Measurements from ENCODE around the gene EIF3K.
A peak's percentile ranks its signal among the peaks of the same experiment; 100 is the strongest.

Gene EIF3K

GRCh38 chr19:38658462-38659306 is 39.7 kb downstream of the EIF3K start:
- 93% methylated on average over 15 of the region's 15 CpGs for WGBS, 2 experiments
- Histone ChIP-seq H3K9me3 (ENCODE audit: control insufficient read depth, low read length) (no peaks in the 10 kb centered on the region), H3K27me3 (ENCODE audit: control insufficient read depth, insufficient read depth, low read length, poor library complexity, severe bottlenecking) (no peaks in the 10 kb centered on the region), H3K27ac (ENCODE audit: insufficient read depth, low read depth, low read length, poor library complexity, severe bottlenecking) (peak overlapping the region; percentile 38), H3K4me1 (ENCODE audit: control insufficient read depth, insufficient read depth, low read length) (peaks cover 58% of the 10 kb centered on the region), H3K4me3 (ENCODE audit: insufficient read depth, low read depth, low read length) (no peak overlapping the region), H3K36me3 (ENCODE audit: control insufficient read depth, insufficient read depth, low read length) (peaks cover 4% of the 10 kb centered on the region)

GRCh38 chr19:38660724-38661123 is 41.7 kb downstream of the EIF3K start:
- no peaks in the 10 kb centered on the region for H3K27me3 ChIP-seq (ENCODE audit: control insufficient read depth, insufficient read depth, low read length, poor library complexity, severe bottlenecking)
- no peaks in the 10 kb centered on the region for H3K9me3 ChIP-seq (ENCODE audit: control insufficient read depth, low read length)
- H3K36me3 ChIP-seq (ENCODE audit: control insufficient read depth, insufficient read depth, low read length): no peaks in the 10 kb centered on the region
- WGBS, 2 experiments: 91 to 94% methylated on average over 9 of the region's 9 CpGs
- H3K4me1 ChIP-seq (ENCODE audit: control insufficient read depth, insufficient read depth, low read length): peaks cover 67% of the 10 kb centered on the region
- no peak overlapping the region for H3K27ac ChIP-seq (ENCODE audit: insufficient read depth, low read depth, low read length, poor library complexity, severe bottlenecking)
- no peak overlapping the region for H3K4me3 ChIP-seq (ENCODE audit: insufficient read depth, low read depth, low read length)

GRCh38 chr19:38661136-38661535 is 42.1 kb downstream of the EIF3K start:
- Histone ChIP-seq H3K4me1 (ENCODE audit: control insufficient read depth, insufficient read depth, low read length) (peaks cover 65% of the 10 kb centered on the region), H3K4me3 (ENCODE audit: insufficient read depth, low read depth, low read length) (no peak overlapping the region), H3K9me3 (ENCODE audit: control insufficient read depth, low read length) (no peaks in the 10 kb centered on the region), H3K36me3 (ENCODE audit: control insufficient read depth, insufficient read depth, low read length) (no peaks in the 10 kb centered on the region), H3K27ac (ENCODE audit: insufficient read depth, low read depth, low read length, poor library complexity, severe bottlenecking) (no peak overlapping the region), H3K27me3 (ENCODE audit: control insufficient read depth, insufficient read depth, low read length, poor library complexity, severe bottlenecking) (no peaks in the 10 kb centered on the region)
- WGBS, 2 experiments: 74 to 75% methylated on average over 7 of the region's 7 CpGs

GRCh38 chr19:38661996-38662395 is 43.0 kb downstream of the EIF3K start:
- no peak overlapping the region for H3K27ac ChIP-seq (ENCODE audit: insufficient read depth, low read depth, low read length, poor library complexity, severe bottlenecking)
- H3K4me3 ChIP-seq (ENCODE audit: insufficient read depth, low read depth, low read length): no peak overlapping the region
- no peaks in the 10 kb centered on the region for H3K36me3 ChIP-seq (ENCODE audit: control insufficient read depth, insufficient read depth, low read length)
- peaks cover 66% of the 10 kb centered on the region for H3K4me1 ChIP-seq (ENCODE audit: control insufficient read depth, insufficient read depth, low read length)
- 65 to 70% methylated on average over 1 of the region's 1 CpG for WGBS, 2 experiments
- H3K27me3 ChIP-seq (ENCODE audit: control insufficient read depth, insufficient read depth, low read length, poor library complexity, severe bottlenecking): no peaks in the 10 kb centered on the region
- H3K9me3 ChIP-seq (ENCODE audit: control insufficient read depth, low read length): no peaks in the 10 kb centered on the region

GRCh38 chr19:38662537-38663155 is 43.7 kb downstream of the EIF3K start:
- peaks cover 69% of the 10 kb centered on the region for H3K4me1 ChIP-seq (ENCODE audit: control insufficient read depth, insufficient read depth, low read length)
- 86 to 90% methylated on average over 7 of the region's 7 CpGs for WGBS, 2 experiments
- no peaks in the 10 kb centered on the region for H3K9me3 ChIP-seq (ENCODE audit: control insufficient read depth, low read length)
- H3K27me3 ChIP-seq (ENCODE audit: control insufficient read depth, insufficient read depth, low read length, poor library complexity, severe bottlenecking): no peaks in the 10 kb centered on the region
- H3K36me3 ChIP-seq (ENCODE audit: control insufficient read depth, insufficient read depth, low read length): no peaks in the 10 kb centered on the region
- no peak overlapping the region for H3K4me3 ChIP-seq (ENCODE audit: insufficient read depth, low read depth, low read length)
- no peak overlapping the region for H3K27ac ChIP-seq (ENCODE audit: insufficient read depth, low read depth, low read length, poor library complexity, severe bottlenecking)

GRCh38 chr19:38663156-38663651 is 44.2 kb downstream of the EIF3K start:
- Histone ChIP-seq H3K9me3 (ENCODE audit: control insufficient read depth, low read length) (no peaks in the 10 kb centered on the region), H3K4me3 (ENCODE audit: insufficient read depth, low read depth, low read length) (no peak overlapping the region), H3K36me3 (ENCODE audit: control insufficient read depth, insufficient read depth, low read length) (no peaks in the 10 kb centered on the region), H3K27me3 (ENCODE audit: control insufficient read depth, insufficient read depth, low read length, poor library complexity, severe bottlenecking) (no peaks in the 10 kb centered on the region), H3K4me1 (ENCODE audit: control insufficient read depth, insufficient read depth, low read length) (peaks cover 67% of the 10 kb centered on the region), H3K27ac (ENCODE audit: insufficient read depth, low read depth, low read length, poor library complexity, severe bottlenecking) (no peak overlapping the region)
- WGBS, 2 experiments: 90% methylated on average over 22 of the region's 22 CpGs

GRCh38 chr19:38663957-38664502 is 45.0 kb downstream of the EIF3K start:
- no peaks in the 10 kb centered on the region for H3K36me3 ChIP-seq (ENCODE audit: control insufficient read depth, insufficient read depth, low read length)
- no peak overlapping the region for H3K27ac ChIP-seq (ENCODE audit: insufficient read depth, low read depth, low read length, poor library complexity, severe bottlenecking)
- H3K4me1 ChIP-seq (ENCODE audit: control insufficient read depth, insufficient read depth, low read length): peaks cover 61% of the 10 kb centered on the region
- no peaks in the 10 kb centered on the region for H3K27me3 ChIP-seq (ENCODE audit: control insufficient read depth, insufficient read depth, low read length, poor library complexity, severe bottlenecking)
- H3K9me3 ChIP-seq (ENCODE audit: control insufficient read depth, low read length): no peaks in the 10 kb centered on the region
- H3K4me3 ChIP-seq (ENCODE audit: insufficient read depth, low read depth, low read length): no peak overlapping the region
- WGBS, 2 experiments: 85 to 89% methylated on average over 19 of the region's 19 CpGs

GRCh38 chr19:38664503-38665211 is 45.7 kb downstream of the EIF3K start:
- no peaks in the 10 kb centered on the region for H3K9me3 ChIP-seq (ENCODE audit: control insufficient read depth, low read length)
- H3K27me3 ChIP-seq (ENCODE audit: control insufficient read depth, insufficient read depth, low read length, poor library complexity, severe bottlenecking): no peaks in the 10 kb centered on the region
- H3K4me1 ChIP-seq (ENCODE audit: control insufficient read depth, insufficient read depth, low read length): peaks cover 57% of the 10 kb centered on the region
- WGBS, 2 experiments: 67 to 72% methylated on average over 7 of the region's 7 CpGs
- no peak overlapping the region for H3K27ac ChIP-seq (ENCODE audit: insufficient read depth, low read depth, low read length, poor library complexity, severe bottlenecking)
- no peaks in the 10 kb centered on the region for H3K36me3 ChIP-seq (ENCODE audit: control insufficient read depth, insufficient read depth, low read length)
- H3K4me3 ChIP-seq (ENCODE audit: insufficient read depth, low read depth, low read length): no peak overlapping the region

- Histone ChIP-seq H3K9me3 (ENCODE audit: control insufficient read depth, low read length) (no peaks in the 10 kb centered on the region), H3K27me3 (ENCODE audit: control insufficient read depth, insufficient read depth, low read length, poor library complexity, severe bottlenecking) (no peaks in the 10 kb centered on the region), H3K36me3 (ENCODE audit: control insufficient read depth, insufficient read depth, low read length) (no peaks in the 10 kb centered on the region), H3K4me1 (ENCODE audit: control insufficient read depth, insufficient read depth, low read length) (peaks cover 57% of the 10 kb centered on the region), H3K4me3 (ENCODE audit: insufficient read depth, low read depth, low read length) (no peak overlapping the region), H3K27ac (ENCODE audit: insufficient read depth, low read depth, low read length, poor library complexity, severe bottlenecking) (peak overlapping the region; percentile 76)
- 70 to 73% methylated on average over 12 to 13 of the region's 13 CpGs for WGBS, 2 experiments
Measured at GRCh38 chr19:38665219-38665931, 46.4 kb downstream of the EIF3K start.

All from ectodermal cell (in vitro differentiated cells).